Superior temporal gyrus (tissue), 1 donor: ENCODE data around the gene APBB1IP.

Experiments
- DNase-seq: peaks from one replicate; pipeline ENCODE4 v3.0.0-alpha.2; 2016; ENCODE audit errors: extremely low spot score

APBB1IP gene

DNA sequence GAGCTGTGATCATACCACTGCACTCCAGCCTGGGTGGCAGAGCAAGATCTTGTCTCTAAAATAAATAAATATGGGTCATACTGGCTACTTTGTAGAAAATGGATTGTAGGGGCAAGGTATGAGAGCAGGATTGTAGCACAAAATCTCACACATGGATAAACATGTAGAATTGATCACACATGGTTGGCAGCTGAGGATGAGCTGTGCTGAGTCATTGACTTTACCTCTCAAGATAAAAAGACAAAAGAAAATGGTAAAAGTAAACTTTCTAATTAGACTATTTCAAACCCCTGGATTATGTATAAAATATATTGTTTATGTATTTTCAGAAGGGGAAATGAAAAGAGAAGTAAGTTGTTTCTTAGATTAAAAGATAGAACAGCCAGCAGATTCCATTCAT lies 69.3 kb downstream of the APBB1IP start:
- DNase-seq = no peak

DNA sequence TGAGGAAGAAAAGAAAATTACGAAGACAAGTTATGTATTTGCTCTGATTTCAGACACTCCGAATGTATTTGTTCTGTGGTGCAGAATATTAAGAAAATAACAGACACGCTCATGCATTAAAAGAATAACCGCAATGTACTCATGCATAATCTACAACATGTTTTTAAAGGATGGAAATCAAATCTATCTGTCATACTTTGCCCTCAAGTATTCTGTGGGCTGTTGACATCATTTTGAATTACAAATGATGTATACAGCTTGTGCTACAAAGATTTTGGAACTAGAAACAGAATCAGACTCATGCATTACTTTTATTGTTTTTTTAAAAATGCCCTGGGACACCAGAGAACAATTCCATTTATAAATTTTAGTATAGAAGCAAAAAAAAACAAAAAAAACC lies 69.9 kb downstream of the APBB1IP start:
- no peak for DNase-seq

DNA sequence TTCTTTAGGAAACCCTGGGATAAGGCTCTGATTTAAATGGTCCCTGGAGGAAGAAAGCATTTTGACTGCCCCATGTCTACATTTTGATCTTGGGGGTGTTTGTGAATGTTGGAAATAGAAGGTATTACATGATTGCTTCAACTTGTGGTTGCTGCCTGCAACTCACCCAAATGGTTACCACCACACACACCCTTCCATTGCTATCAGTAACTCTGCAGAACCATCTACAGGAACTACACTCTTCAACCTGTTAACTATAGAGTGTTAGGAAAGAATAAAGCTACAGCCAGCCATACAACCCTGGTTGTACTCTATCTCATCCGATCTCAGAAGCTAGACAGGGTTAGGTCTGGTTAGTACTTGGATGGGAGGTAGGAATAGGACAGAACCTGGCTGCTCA lies 71.2 kb downstream of the APBB1IP start:
- DNase-seq = no peak

DNA sequence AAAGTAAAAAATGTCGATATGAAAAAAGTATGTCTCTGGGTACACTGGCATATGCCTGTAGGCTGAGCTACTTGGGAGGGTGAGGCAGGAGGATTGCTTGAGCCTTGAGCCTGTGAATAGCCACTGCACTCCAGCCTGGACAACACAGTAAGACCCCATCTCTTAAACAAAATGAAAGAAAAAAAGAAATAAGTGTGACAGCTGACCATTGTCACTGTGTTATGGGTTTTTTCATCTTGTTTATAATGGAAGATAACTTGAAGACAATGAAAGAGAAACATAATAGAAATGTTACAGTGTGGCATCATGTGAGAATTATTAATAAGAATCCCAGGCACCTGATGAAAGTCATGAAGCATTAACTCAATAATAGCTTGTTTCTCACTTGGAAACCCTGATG lies 75.0 kb downstream of the APBB1IP start:
- DNase-seq = no peak

DNA sequence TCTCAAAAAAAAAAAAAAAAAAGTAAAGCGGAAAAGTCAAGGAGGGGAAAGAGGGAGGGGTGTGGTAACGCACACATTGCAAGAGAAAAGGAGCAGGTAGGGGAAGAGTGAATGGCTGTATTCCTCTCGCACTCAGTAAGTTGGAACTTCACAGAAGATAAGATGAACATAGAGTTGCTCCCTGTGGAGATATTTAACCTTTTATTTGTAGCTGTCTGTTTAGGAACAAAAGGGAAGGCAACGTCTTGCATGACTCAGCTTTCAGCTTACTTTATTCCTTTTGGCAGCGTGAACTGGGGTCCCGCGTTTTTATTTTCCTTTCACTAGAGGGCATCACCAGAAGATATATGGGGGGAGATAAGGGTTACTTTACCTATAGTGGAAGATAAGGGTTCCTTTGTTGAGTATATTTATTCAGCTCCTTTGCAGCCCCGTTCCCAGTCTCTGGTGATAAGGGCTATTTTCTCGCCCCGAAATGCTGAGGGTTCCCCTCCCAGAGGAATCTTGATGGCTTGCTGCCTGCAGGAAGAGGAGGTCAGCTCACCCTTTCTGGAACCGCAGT lies 78.5 kb downstream of the APBB1IP start:
- DNase-seq = no peak

DNA sequence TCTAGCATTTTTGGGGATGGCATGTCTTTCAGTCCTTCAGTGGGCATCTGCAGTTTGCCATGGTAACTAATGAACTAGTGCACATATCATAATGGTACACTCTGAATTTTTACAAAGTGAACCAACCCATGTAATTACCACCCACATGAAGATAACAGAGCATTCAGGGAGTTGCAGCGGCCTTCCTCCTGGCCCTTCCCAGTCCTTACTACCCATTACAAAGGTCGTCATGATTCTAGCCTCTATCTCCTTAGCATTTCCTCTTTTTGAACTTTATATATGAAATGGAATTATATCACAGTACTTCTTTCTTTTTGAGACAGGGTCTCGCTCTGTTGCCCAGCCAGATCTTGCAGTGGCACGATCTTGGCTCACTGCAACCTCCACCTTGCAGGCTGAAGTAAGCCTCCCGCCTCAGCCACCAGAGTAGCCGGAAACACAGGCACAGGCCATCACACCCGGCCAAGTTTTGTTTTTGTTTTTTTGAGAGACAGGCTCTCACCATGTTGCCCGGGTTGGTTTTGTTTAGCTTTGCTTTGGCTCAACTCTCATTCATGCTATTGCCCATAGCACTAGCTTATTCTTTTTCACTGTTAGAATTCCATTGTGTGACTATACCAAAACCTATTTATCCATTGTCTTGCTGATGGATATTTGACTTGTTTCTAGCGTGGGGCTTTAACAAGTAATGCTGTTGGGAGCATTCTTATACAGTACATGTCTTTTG lies 79.2 kb downstream of the APBB1IP start:
- no peak for DNase-seq

DNA sequence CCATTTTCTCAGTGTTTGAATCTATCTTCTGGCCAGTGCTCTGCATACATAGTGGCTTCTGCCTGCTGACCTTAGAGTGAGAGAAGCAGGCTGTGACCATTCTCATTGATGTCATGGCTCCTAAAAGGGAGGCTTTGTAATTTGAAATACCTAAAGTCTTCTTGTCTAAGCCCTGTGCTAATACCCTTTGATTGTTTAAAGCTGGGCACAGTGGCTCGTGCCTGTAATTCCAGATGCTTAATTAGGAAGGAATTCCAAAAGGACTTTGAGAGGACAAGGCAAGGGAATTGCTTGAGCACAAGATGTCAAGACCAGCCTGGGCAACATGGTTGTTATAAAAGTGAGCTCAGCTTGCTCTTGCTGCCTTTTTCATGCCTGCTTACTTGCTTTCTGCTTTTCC lies 81.7 kb downstream of the APBB1IP start:
- no peak for DNase-seq

DNA sequence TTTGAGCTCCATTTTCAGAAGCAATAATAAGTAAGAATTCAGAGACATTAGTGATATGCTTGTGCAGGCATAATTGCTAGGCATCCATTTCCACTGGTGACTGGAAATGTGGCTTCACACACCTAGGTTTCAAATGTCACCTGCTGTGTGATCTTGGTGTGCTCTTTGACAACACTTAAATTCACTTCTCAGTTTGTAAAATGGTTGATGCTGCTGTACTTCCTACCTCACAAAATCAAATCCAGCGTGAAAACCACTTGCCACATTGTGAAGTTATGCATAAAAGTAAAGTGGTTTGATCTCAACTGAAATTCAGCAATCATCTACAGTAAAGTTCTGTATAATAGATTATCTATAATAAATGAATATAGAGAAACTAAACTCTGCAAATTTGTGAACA lies 82.4 kb downstream of the APBB1IP start:
- DNase-seq = no peak

DNA sequence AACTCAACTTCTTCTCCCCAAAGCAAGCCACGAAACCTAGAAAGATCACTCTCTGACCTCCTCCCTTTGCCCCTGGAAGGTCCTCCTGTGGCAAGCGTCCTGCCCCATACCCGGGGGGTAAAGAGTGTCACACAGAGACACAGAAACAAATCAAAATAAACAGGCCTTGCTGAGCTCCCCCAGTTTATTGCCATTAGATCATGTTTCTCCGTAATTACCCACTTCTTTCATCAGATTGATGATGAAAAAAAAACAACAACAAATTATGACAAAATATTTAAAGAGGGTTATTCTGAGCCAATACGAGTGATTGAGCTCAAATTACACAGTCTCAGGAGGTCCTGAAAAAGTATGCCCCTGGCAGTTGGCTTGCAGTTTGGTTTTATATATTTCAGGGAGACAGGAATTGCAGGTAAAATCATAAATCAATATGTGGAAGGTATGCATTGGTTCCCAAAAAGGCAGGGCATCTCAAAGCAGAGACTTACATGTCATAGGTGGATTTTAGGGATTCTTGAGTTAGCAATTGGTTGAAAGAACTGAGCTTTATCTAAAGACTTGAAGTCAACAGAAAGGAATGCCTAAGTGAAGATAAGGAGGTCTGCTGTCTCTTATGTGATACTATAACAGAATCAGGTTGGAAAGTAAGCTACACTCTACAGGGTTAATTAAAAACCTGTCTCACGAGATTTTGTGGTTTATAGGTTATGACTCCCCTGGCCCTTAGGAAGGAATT lies 86.2 kb downstream of the APBB1IP start:
- no peak for DNase-seq

DNA sequence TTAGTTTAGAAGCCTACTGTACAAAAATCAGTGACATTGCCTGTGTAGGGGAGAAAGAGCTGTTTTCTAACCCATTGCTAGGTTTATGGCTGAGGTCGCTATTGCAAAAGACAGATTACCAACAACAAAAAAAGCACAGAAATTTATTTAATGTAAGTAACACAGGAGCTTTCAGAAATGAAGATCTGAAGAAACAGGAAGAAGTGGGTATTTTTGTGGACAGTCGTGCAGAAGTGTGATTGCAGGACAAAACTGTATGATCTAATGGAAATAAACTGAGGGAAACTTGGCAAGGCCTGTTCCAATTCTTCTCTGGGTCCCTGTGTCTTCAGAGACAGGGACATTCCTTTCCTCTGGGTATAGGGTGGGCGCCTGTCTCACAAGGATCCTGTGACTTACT lies 87.4 kb downstream of the APBB1IP start:
- no peak for DNase-seq

DNA sequence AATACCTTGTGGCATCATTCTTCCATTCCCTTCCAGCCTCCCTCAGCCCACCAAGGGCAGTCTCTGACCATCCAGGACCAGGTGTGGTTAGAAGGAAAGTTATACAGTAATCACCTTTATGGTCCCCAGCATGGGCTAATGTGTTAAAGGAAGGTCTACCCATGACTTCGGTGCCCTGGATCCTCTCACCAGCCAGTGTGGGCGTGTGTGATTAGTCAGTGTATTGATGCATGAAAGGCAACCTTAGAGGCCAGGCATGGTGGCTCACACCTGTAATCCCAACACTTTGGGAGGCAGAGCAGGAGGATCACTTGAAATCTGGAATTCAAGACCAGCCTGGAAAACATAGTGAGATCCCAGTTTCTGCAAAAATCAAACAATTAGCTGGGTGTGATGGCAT lies 88.9 kb downstream of the APBB1IP start:
- DNase-seq = no peak

DNA sequence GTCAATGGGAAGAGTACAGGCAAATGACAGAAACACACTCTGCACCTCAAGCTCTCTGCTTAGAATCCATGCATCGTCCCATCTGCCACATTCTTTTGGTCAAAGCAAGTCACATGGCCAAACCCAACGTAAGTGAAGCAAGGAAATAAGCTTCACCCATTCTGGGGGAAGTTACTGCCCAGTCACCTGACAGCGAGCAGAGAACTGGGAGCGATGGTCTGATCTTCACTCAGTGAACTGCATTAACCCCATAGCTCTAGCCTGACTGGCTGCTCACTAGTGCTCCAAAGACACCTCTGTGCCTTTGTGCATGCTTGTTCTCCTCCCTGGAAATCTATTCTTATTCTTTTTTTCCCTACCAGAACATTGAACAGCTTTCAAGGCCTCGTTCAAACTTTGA lies 89.9 kb downstream of the APBB1IP start:
- no peak for DNase-seq

DNA sequence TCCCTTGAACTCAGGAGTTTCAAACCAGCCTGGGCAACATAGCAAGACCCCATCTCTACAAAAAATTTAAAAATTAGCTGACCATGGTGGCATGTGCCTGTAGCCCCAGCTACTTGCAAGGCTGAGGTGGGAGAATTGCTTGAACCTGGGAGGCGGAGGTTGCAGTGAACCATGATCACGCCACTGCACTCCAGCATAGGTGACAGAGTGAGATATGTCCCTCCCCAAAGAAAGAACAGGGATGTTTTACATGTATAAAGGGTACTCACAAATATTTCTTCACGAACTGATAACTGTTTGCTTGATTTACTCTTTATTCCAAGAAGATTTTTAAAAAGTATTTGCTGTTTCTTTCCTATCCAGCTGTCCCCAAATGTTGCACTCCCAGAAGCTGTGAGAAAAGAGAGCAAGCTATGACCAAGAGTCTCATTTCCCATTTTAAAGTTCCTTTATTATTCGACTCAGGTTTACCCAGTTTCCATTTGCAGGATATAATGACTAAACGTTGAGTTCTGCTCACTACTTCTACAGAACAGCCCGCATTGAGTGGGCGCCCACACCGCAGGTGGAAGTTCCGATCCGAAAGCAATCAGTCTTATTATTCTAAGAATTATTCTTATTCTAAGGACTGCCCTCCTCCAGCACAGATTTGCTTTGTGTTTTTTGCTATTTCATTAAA lies 90.7 kb downstream of the APBB1IP start:
- no peak for DNase-seq

DNA sequence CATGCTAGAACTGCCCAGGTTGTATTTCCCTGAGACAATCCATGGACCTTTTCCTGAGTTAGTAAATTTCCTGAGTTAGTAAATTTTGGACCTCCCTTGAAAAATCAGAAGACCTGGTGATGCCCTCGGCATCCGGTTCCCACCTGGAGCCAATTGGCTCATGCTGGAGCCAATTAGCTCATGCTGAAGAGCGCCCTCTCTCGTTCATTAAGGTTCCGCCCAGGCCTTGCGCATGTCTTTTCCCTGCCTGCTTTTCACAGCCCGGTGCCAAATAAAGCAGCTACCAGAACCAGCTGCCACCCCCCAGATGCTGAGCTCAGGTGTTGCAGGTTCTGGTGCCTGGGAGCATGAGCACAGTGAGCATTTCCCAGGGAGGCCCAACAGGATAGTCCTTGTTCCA lies 96.2 kb downstream of the APBB1IP start:
- DNase-seq = no peak

DNA sequence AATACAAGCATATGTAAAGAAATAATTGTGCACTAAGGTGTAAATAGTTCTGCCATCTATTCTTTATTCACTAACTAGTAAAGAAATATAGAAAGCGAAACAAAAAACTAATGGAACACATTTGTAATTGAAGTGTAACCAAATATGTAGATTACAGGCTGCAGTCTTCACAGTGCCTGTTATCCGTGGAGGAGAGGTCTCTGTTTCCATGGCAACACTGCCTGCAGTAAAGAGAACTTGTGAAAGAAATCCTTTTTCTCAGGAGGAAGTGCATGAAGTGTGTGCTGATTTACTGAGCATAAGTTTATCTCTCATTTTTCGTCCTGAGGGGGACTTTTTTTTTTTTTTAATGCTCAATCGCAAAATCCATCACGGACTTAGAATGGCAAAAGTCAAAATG lies 102.5 kb downstream of the APBB1IP start:
- peak; percentile 27 for DNase-seq

DNA sequence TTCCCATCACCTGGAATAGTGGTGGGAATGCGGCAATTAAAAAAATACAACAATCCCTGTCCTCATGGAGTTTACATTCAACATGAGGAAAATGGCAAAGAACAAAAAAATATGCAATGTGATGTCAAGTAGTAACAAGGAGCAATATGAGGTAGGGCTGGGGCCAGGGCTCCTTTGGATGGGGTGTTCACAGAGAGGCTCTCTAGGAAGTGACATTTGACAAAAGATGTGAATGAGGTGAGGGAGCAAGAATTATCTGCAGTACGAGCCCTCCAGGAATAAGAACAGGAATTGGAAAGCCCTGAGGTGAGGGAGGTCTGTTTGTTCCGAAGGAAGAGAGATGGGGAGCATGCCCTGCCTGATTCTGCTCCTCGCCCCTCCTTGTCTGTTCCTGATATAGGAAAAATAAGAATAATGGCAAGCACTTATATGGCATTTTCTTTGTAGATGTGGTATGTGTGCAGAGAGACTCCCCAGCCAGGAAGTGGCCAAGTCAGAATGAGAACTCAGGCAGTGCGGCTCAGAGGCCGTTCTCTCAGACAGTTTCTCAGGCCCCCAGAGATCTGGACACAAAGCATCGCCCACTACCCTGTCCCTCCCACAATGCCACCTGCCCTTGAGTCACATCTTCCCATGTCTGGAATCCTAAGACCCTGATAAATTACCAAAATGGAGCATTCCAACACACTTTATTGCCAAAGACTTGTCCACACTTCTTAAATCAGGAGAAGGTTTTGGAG lies 105.6 kb downstream of the APBB1IP start:
- no peak for DNase-seq

DNA sequence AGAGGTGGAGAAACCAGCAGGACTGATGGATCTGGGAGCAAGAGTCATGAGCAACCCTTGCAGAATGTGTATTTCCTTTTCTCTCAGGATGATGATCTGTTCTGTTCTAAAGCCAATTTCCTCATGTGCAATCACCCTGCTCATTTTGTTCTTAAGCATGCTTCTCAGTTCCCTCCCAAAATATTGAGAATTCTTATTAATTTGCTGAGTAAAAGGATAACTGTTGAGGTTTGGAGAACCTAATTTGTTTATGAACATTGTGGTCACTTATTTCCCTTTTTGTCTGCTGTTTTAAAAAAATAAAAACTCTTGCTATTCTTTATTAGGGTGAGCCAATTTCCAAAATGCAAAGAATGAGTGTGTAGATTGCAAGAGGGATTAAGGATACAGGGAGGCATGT lies 106.8 kb downstream of the APBB1IP start:
- DNase-seq = no peak

DNA sequence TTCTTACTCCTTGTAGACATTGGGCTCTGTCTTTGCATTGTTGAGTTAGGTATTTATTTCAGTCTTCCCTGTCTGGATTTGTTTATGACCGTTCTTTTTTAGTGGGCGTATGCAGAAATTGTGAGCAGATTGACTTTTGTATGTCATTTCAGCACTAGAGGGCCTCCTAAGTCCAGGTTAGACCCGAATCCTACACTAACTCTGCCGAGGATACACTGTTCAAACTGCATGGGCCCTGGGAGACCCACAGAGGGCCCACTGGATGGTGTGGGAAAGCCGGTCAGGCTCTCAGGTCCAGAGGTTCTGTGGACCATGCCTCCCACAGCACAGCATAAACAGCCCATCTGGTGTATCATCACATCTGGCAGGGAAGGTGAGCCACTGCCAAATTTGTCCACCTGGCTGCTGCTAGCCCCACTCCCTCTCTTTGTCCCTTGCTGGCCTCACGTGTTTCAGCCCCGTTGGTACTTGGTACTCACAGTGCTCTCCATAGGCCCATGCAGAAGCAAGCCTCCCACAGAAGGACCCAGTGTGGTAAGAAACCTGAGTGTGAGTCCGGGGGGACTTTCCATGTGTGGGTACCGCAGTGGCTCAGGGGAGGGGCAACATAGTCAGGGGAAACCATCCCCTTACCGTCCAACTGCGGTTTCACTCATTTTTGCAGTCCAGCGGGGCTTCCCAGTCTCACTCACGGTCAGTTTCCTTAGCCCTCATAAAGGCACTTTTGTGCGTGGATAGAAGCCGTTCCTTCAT lies 112.8 kb downstream of the APBB1IP start:
- DNase-seq = no peak

DNA sequence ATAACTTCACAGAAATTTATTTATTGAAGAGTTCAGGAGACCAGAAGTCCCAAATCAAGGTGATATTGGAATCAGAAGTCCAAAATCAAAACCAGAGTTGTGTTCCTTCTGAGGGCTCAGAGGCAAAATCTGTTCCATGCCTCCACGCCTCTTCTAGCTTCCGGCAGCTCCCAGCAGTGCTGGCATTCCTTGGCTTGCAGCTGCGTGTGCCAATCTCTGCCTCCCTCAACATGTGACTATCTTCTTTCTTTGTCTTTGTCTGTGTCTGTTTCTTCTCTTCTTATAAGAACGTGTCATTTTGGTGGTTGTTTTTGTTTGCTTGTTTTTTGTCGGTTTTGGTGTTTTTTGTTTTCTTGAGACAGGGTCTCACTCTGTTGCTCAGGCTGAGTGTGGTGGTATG lies 116.1 kb downstream of the APBB1IP start:
- no peak for DNase-seq

DNA sequence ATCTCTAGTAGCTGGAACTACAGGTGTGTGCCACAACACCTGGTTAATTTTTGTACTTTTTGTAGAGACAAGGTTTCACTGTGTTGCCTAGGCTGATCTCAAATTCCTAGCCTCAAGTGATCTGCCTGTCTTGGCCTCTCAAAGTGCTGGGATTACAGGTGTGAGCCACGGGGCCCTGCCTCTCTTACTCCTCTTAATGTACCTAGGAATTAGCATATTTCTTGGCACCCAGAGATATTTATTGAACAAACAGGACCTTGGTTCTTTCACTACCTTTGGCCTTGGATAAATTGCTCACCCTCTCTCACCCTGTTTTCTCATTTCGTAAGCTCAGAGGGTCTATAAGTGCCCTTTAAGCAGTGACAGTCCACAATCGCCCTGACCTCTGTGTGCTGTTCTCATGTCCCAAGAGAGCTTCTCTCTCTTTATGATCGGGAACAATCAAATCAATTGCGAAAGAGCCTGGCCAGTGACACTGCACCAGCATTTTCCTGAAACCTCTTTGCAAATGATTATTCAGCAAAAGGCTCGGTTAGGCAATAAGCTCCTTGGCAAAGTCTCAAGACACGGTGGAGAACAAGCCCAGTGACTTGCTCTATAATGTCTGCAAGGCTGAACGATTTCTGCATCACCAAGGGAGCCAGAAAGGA lies 117.7 kb downstream of the APBB1IP start:
- DNase-seq = no peak
